A172 (cell line): Measurements from ENCODE around the gene TTLL7. TPM values are rescaled to one million over a fixed set of nuclear protein-coding genes. Genes with fewer than 3 reads are reported as not detected.
"Not testable (repeated sequence)": the region's sequence is repeated elsewhere in the genome, so short reads cannot be mapped to it uniquely, and the experiment has no call there.

Experiments used
- DNase-seq: peaks from one replicate; pipeline ENCODE4 v3.0.0-alpha.2; 2015; ENCODE audit warnings: low spot score
- total RNA-seq: library from RNA; depleted of rRNA; stranded (reverse); fragments of >200 nt; shearing (Covaris generic); gene quantifications from 2 replicates; pipeline ENCODE4 v1.2.3, GENCODE V29; 2014

Gene TTLL7
- total RNA-seq, 1 experiment from 2014 or later = 17.2 TPM

DNA sequence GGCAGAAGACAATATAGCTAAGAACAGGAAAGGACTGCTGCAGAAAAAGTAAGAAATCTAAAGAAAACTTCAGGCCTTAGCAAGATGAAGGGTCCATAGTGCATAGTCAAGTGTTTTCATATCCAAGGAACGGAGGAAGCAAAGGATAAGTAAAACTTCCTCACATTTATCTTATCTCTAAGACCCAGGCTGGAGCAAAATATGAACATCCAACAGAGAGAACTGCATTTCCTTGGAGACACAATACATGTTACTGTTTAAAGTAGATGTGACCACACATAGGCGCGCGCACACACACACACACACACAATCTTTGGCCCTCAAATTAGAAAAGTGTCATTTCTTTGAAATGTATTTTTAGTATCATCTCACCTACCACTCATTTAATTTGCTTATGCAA is 66.7 kb downstream of the TTLL7 start:
- DNase-seq = no peak

DNA sequence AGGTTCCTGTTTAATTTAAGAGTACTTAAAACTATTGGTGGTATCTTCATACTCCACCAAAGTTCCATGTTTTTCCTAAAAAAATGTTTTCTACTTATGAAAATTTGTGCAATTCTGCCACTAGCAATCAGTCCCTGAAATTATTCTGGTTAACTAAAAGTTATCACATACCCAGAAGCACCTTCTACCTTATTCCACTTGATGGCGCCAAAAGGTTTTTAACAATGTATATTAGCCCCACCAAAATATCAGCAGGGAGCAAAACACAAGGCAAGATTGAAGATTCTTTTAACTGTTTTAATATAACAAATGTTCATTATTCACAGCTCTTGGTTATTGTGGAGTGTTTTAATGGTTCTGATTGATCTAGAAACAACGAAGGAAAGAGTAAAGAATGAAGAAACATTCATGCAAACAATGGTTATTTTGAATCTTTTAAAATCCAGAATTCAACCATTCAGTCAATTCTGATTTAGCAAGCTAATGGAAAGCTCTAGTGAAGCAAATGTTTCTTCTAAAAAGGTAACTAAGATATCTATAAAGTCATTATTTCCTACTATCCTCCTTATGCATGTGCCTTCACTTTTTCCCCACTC is 67.2 kb downstream of the TTLL7 start:
- peak; percentile 44 for DNase-seq

DNA sequence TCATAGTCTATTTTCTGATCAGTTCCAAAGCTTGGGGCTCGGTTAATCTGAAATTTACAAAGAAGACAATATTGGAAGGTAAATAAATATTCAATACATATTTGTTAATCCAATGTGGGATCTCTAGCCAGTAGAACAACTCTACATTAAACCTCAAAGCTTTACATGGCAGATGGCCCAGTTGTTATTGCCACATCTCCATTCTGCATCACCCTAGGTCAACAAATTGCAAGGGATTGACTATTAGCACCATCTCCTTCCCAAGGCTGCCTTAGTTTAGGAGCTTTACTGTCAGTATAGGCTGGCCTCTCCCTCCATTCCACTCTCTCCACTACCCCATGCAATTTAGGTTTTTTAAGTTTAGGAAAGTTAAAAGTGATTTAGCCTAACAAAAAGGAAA is 69.7 kb downstream of the TTLL7 start:
- DNase-seq = no peak

DNA sequence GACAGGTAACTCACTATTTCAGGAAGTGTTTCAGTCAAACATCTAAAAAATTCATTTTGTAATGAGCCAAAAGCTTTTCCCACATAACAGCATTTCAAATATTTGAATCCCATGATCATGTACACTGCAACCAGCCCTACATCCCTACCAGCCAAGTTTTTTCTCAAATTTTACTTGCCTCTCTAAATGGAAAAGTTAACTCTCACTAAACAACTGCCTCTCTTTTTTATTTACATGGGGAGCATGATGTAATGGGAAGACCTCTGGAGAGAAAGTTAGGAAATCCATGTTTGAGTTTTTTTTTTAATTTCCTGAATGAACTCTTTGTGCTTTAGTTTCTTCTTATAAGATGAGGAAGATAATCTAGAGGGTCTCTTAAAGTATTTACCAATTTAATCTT is 70.5 kb downstream of the TTLL7 start:
- no peak for DNase-seq

DNA sequence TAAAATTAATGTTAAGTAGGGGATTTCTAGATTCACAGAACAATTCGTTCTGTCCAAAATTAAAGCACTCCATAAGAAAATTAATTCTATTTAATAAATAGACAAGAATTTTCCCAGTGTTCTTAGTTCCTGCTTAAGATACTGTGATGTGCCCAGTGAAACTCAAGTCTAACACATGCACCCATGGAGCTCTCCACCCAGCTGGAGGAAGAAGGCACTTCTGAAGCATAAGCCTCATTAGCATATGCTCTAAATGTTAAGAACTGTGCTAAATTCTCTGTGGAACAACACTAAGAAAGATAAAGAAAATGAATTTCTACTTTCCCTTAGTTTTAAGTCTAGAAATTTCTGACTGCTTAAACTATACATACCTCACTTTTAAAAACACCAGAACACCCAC is 71.2 kb downstream of the TTLL7 start:
- no peak for DNase-seq

DNA sequence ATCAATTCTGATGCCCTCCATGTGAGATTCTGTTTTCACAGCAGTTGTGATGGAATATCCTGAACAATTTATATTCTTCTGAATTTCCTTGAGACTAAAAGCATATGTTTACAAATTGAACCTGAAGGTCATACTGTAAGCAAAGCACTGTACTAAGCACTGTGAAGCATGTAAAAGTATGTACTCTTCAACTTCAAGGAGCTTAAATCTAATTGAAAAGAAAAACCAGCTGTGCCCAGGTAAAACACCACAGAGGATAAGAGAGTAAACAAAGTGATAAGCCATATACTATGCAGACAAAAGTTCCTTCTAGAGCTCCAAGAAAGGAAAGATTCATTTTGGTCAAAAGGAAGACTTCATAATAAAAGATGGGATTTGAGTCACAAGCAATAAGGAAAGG is 71.9 kb downstream of the TTLL7 start:
- DNase-seq = no peak

DNA sequence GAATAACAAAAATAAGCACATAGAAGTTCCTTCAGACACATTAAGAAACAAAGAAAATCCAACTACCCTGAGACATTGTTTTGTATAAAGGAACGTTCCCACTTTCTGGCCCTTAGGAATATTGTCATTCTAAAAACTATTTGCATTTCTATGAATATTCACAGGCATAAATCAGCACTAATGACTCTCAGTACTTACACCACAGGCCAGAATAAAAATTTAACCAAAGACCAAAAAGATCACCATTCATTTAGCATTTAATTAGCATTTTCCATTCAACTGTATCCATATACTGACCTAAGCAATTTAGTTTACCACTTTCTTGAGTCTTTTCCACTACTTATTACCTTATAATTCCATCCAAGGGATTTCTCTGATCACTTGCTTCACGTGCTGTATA is 75.4 kb downstream of the TTLL7 start:
- no peak for DNase-seq

DNA sequence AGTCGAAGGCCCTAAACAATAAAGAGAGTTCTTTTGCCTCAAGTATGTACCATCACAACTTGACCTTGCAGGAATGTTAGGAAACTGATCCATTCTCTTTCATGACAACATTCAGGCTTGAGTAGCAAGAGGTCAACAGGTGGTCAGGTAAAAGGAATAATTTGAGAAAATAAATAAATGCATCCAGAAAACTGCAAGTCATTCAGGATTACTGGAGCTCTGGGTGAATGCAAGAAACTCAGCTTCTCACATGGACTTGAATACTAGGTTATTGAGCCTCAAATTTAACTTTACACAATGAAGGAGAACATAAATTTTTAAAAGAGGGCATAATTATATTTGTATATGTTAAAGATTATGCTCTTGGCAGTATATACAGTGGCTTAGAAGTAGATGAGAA is 76.5 kb downstream of the TTLL7 start:
- DNase-seq = no peak

DNA sequence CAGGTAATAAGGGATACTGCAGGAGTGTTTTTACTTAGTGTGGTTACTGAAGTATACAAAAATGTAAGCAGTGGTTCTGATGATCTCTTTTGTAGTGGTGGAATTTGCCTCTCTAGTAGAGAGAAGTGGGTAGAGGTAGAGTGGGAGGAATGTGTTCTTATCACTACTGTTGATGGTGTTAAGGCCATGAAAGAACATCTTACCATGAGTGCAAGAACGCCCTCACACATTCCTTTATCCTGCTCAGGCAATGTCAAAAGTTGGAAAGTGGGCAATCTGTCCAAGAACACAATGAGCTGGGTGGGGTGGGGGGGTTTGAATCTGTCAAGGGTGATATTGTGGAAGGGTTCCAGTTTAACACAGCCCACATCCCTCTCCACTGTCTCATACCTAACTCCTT is 78.6 kb downstream of the TTLL7 start:
- no peak for DNase-seq

DNA sequence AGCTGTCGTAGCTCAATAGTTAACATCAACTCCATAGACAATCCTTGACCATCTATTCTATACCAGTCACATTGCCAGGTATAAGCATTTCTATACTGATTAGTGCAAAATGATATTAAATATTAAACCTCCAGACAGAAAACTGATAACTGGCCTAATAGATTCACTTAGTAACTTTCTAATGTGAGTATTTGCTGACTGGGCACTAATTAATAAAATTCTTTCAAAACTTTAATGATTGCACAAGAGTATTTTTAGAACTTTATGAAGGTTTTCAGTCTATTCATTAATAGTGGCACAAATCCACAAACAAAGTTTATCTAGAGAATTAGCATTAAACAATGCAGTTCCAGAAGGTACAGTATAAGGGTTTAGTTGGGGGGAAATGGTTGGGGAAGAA is 79.1 kb downstream of the TTLL7 start:
- no peak for DNase-seq

DNA sequence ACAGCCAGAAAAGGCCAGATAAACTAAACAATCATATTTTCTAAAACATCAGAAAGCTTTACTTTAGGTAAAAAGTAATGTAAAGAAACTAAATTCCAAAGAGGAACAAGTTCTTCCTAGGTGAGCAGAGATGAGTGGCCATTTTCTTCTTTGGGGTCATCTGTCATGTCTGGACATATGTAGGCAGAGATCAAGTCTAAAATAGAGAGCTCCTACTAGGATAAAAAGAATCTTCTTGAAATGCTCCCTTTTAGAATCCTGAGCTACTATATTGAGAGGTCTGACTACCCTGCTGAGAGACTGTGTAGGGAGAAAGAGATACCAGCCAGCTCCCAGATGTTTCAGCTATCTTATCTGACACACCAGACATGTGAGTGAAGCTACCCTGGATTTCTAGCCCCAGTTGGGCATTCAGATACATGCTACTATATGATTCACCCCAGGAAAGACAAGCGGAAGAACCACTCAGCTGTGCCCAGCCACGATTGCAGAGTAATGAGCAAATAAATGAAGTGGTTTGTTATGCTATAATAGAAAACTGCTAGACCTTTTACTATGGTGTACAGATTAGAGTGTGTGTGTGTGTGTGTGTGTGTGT is 80.1 kb downstream of the TTLL7 start:
- no peak for DNase-seq

DNA sequence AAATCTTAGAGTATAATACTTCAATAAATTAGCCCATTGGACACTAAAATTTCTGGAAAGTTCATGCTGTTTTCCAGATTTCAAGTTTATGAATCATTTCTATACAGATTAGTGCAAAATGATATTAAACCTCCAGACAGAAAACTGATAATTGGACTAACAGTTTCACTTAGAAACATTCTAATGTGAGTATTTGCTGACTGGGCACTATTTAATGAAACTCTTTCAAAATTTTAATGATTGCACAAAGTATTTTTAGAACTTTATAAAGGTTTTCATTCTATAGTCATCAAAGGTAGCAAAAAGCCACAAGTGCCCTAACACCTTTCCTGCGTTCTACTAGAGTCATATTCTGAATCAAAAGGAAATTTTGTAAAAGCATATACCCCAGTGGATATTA is 81.0 kb downstream of the TTLL7 start:
- no peak for DNase-seq

DNA sequence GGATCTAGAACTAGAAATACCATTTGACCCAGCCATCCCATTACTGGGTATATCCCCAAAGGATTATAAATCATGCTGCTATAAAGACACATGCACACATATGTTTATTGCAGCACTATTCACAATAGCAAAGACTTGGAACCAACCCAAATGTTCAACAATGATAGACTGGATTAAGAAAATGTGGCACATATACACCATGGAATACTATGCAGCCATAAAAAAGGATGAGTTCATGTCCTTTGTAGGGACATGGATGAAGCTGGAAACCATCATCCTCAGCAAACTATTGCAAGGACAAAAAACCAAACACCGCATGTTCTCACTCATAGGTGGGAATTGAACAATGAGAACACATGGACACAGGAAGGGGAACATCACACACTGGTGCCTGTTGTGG is 82.8 kb downstream of the TTLL7 start:
- DNase-seq = not testable (repeated sequence)

DNA sequence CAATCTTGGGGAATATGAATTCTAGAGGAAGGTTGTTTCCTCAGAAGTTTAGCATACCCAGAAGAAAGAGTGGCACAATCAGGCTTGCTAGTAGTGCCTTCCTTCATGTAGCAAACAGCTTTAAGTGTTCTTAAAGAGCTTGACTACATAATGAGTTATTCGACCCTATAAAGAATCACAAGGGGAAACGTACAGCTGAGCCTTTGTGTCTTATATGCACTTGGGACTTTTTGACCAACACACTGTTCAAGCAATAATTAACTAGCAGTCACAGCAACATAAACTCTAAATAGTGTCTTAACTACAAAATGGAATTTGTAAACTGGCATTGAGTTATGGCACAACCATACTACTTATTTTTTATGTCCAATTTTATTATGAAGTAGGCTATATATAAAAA is 86.1 kb downstream of the TTLL7 start:
- no peak for DNase-seq

DNA sequence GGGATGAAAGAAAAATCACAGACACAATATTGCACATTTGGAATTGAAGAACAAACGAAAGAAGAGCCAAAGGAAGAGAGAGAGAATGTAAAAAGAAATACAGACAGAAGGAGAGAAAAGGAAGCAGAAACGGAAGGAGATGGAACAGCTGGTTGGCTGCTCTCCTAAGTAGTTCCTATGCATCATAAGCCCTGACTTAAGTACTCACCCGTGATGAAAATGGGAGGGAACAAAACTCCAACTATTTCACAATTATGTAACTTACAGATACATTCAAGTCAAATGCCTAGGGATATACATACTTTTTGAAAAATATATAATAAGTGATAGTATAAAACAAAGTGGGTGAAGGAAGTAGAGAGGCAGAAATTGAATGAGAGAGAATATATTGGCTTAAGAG is 88.5 kb downstream of the TTLL7 start:
- no peak for DNase-seq

DNA sequence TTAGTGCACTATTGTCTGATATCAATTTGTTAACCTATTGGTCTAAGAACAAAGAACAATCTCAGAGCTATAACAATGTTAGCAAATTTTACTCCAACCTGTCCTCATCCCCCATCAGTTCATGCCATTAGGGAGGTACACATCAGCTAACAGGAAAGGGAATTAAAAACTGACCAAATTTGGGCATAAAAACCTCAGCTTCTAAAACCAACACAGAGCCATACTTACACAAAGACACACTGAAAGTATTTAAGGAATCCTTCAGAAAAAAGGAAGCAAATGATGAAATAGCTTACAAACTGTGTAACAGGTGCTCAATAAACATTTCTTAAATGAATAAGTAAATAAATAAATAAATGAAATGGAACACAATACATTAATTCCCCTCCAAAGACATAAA is 89.2 kb downstream of the TTLL7 start:
- DNase-seq = no peak

DNA sequence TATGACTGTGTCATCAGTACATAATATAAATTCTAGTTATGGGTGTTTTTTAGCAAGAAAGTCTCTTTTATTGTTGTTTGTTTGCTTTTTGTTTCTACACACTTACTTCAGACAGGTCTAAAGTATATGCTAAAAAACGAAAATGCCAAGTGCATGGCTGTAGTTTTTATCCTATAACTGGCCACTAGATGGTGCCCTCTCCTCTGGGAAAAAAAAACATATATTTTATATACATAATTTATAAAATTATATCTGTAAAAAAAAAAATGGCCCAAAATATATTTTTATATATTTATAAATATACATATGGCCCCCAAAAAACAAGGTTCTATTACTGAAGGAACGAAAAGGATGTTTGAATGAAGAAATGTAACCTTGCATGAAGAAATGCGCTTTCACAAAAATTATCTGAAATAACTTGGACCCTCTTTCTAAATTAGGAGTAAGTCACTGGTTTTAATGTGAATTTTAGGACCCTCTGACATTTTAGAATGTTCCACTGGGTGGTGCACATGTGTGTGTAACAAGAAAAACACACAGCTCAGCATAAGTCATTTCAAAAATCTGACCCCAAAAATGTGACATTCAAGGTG is 93.5 kb downstream of the TTLL7 start:
- DNase-seq = no peak

DNA sequence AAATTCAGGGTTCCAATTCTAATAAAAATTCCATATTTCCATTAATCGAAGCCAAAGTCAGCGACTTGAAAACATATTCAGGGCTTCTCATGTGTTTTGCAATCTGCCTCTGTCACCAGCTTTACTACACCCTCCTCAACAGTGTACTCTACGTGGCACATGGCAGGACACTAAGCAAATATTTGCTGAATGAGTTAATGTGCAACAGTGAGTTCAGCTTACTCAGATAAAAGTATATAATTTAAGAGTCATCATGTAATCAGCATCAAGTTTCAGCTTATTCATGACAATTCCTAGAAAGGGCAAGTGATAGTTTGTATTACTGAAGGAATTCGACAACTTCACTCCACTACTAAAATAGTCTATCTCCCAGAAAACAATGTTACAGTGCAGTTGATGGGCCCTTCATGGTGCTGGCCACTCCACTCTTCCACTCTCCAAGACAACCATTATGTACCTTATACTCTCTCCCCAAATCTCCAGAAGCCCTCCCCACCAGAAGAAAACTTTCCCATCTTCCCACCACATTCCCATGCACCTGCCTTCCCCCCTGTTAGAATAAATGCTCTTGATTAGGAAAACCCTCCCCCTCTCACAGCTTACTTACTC is 97.3 kb downstream of the TTLL7 start:
- peak; percentile 29 for DNase-seq

DNA sequence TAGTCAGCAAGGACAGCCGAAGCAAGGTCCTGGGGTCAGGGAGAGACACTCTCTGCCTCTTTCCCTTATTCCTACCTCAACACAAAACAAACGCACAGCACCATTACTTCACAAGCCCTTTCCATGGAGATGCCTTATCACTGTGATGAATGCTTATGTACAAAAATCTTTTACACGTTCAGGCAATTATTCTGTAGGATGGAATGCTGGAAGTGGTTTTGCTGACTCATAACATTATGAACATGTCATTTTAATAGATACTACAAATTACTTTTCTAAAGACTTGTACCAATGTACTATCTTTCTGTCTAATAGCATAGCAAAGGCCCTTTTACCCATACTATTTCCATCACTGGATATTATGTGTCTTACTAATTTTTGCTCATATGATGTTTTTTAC is 98.4 kb downstream of the TTLL7 start:
- peak; percentile 8 for DNase-seq

DNA sequence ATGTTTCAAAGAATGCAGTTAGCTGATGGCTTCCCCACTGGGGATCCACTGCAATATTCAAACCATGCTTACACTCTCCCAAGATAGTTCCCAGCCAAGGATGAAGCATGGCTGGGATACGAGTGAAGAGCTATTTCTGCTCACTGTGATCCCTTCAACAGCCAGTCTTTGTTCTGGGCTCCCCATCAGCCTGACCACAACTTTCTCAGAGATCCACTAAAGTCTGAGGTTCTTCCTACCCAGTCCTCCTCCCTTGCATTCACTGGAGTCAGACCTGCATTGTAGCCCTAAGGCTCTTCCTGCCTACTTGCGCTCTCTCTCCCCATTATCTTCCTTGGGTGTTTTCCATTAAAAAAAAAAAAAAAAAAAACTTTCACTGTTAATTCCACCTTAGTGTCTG is 101.4 kb downstream of the TTLL7 start:
- no peak for DNase-seq

DNA sequence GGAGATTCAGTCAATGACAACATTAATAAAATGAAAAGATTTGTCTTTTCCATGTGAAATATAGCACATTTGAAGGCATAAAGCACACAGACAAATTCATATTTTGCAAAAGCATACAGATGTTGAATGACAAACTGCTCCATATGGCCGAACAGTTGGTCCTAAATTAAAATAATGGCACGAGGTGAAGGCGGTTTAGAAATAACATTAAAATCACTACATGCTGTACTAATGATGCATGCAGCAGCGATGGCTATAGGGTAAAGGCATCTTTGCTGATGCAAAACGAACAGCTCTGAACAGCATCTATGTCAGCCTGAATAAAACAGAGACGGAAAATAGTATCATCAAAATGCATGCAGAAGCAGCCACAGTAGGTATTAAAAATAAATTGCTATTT is 102.6 kb downstream of the TTLL7 start:
- no peak for DNase-seq

DNA sequence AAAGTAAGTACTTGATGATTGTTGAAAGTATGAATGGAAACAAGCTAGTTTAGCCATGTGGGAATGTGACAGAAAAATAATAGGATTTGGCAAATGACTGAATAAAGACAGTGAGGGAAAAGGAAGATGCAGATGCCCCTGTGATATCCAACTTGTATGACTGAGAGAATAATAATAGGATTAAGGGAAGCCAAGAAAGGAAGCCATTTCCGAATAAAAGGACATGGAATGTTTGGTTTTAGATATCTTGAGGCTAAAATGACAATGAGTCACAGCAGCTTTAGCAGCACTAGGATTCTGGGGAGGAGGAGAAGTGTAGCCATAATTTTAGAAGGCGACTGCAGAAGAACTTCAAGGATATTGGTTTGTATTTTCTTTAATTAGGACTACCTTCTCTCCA is 109.2 kb downstream of the TTLL7 start:
- DNase-seq = peak; percentile 4

DNA sequence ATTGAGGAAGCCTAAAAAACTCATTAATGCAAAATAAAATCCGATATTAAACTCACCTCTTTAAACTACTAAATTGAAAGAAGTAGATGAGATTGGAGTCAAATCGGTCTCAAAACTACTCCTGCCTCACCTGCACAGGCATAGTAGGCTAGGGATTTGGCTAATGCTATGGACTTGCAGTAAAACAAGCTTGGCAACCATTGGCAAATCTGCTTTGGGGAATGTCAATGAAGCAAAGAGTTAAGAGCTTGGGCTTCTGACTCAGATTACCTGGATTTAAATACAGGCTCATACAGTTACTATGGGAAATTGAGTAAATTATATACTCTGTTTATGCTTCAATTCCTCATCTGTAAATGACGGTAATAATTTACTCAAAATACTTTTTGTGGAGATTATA is 111.4 kb downstream of the TTLL7 start:
- DNase-seq = no peak
